GM13977 (cell line): ENCODE data around the gene DIAPH2.

ENCODE experiments used
- DNase-seq: peaks from one replicate; pipeline ENCODE4 v3.0.0; 2012; ENCODE audit warnings: low spot score
- CTCF ChIP-seq: IDR thresholded peaks from 2 replicates; pipeline ENCODE4 v1.5.1; 2012; ENCODE audit warnings: mild to moderate bottlenecking, control low read depth; ENCODE audit not compliant: insufficient read depth; ENCODE audit errors: extremely low read depth, missing control alignments
- in situ Hi-C: fragments of 300-500 bp; cut with MboI; formaldehyde crosslinking; loops from one replicate; pipeline ENCODE4 v1.12.0; 2022; ENCODE audit warnings: low sequenced_read_pairs, low pct_unique_long_range_greater_than_20kb, mixed read lengths, inconsistent platforms; ENCODE audit not compliant: unreplicated experiment

The DIAPH2 gene

GRCh38 chrX:97096385-97096784 lies 411.7 kb downstream of the DIAPH2 start:
- in situ Hi-C loops: no loop called here
- no peak for DNase-seq
- TF ChIP-seq CTCF: no peak

DNA sequence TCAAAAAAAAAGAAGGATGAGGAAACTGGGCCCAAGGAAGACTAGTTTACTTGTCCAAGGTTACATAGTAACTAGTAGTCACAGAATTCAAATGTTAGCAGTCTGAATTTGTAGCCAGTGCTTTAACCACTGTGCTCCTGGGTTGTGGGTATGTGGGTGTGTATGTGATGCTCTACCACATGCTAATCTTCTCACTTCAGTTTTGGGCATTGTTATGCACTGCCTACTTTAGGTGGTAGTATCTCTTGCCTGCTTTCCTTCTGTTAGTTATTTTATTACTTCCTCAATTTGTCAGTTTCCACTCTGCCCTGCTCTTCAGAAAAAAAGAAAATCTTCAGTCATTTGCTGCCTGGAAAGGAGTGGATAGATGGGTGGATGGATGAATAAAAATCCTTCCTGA lies 418.3 kb downstream of the DIAPH2 start:
- no peak for DNase-seq
- TF ChIP-seq CTCF: no peak
- in situ Hi-C loops: no loop called here

DNA sequence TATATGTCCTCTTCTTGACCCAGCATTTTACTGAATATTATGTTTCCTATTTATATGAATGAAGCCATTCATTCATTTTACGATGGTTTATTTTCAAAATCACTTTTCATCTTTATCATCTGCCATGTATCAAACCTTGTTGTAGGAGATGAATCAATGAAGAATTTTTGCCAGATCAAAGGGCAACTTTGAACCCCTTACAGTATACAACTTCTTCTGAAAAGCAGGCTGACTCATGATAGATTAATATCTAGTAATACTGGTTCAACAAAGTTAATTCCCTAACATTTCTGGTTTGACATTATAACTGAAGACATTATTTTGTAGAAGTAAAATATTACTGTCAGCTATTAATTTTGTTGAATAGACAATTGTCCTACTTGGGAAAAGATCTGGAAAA lies 425.1 kb downstream of the DIAPH2 start:
- TF ChIP-seq CTCF: no peak
- in situ Hi-C loops: no loop called here
- DNase-seq: no peak

GRCh38 chrX:97117572-97117971 lies 432.9 kb downstream of the DIAPH2 start:
- in situ Hi-C loops: no loop called here
- no peak for DNase-seq
- no peak for TF ChIP-seq CTCF

- in situ Hi-C loops: no loop called here
- DNase-seq: no peak
- no peak for TF ChIP-seq CTCF
Measured at GRCh38 chrX:97119474-97120109, 434.9 kb downstream of the DIAPH2 start.

GRCh38 chrX:97123001-97123400 lies 438.4 kb downstream of the DIAPH2 start:
- in situ Hi-C loops: no loop called here
- DNase-seq: no peak
- TF ChIP-seq CTCF: no peak
